Keratinocyte (primary cell): Measurements from ENCODE around the gene WDR91. TPM values are rescaled to one million over a fixed set of nuclear protein-coding genes. Genes with fewer than 3 reads are reported as not detected.

Experiments
- DNase-seq: peaks from one replicate; pipeline ENCODE4 v3.0.0-alpha.2; 2011; ENCODE audit warnings: low read depth, missing footprints, low spot score
- FAIRE-seq: peaks from 2 replicates; lab custom pipeline; 2011; peaks lifted over from hg19 to GRCh38; lab: Jason Lieb, UNC
- H2AFZ ChIP-seq: 2 replicates; pipeline ENCODE4 v1.6.0; 2012; ENCODE audit warnings: low read length, control low read depth, inconsistent platforms; ENCODE audit not compliant: control insufficient read depth
- H3K27ac ChIP-seq: 2 replicates; pipeline ENCODE4 v1.5.1; 2011; ENCODE audit warnings: low read length; ENCODE audit not compliant: control insufficient read depth, insufficient read depth
- H3K27me3 ChIP-seq: 3 replicates; pipeline ENCODE4 v1.6.0; 2011; ENCODE audit warnings: low read length; ENCODE audit not compliant: control insufficient read depth, insufficient read depth; ENCODE audit errors: extremely low read depth
- H3K36me3 ChIP-seq, 2 experiments: 2 replicates in 1 of 2; 3 replicates in 1 of 2; pipeline ENCODE4 v1.5.1; 2011; ENCODE audit warnings: low read length in 2 of 2, mild to moderate bottlenecking in 1 of 2; ENCODE audit not compliant: control insufficient read depth in 2 of 2, insufficient read depth in 2 of 2; ENCODE audit errors: extremely low read depth in 1 of 2
- H3K4me1 ChIP-seq: 3 replicates; pipeline ENCODE4 v1.5.1; 2011; ENCODE audit warnings: low read length; ENCODE audit not compliant: control insufficient read depth, insufficient read depth; ENCODE audit errors: extremely low read depth
- H3K4me2 ChIP-seq: 3 replicates; pipeline ENCODE4 v1.6.0; 2011; ENCODE audit warnings: low read depth, low read length; ENCODE audit not compliant: control insufficient read depth, insufficient read depth; ENCODE audit errors: extremely low read depth
- H3K4me3 ChIP-seq, 3 experiments: fragments of 200-600 bp in 1 of 3; sonication (generic) in 1 of 3; 2 replicates in 2 of 3; 3 replicates in 1 of 3; pipeline ENCODE4 v1.5.1; 2011 to 2016; ENCODE audit warnings: low read length in 3 of 3, mild to moderate bottlenecking in 3 of 3, control low read depth in 2 of 3, inconsistent platforms in 1 of 3, low read depth in 1 of 3, mixed read lengths in 1 of 3, mixed run types in 1 of 3, moderate library complexity in 1 of 3; ENCODE audit not compliant: control insufficient read depth in 2 of 3, insufficient read depth in 2 of 3; ENCODE audit errors: extremely low read depth in 1 of 3
- H3K79me2 ChIP-seq: 2 replicates; pipeline ENCODE4 v1.6.0; 2012; ENCODE audit warnings: low read length; ENCODE audit not compliant: control insufficient read depth, insufficient read depth
- H3K9ac ChIP-seq: 3 replicates; pipeline ENCODE4 v1.6.0; 2011; ENCODE audit warnings: low read length; ENCODE audit not compliant: control insufficient read depth, insufficient read depth; ENCODE audit errors: extremely low read depth
- H3K9me1 ChIP-seq: 3 replicates; pipeline ENCODE4 v1.6.0; 2011; ENCODE audit warnings: low read length; ENCODE audit not compliant: control insufficient read depth, insufficient read depth; ENCODE audit errors: extremely low read depth
- H3K9me3 ChIP-seq: 2 replicates; pipeline ENCODE4 v1.5.1; 2012; ENCODE audit warnings: low read depth, low read length; ENCODE audit not compliant: control insufficient read depth
- H4K20me1 ChIP-seq: 3 replicates; pipeline ENCODE4 v1.6.0; 2011; ENCODE audit warnings: low read length; ENCODE audit not compliant: control insufficient read depth, insufficient read depth; ENCODE audit errors: extremely low read depth
- CTCF ChIP-seq, 3 experiments: IDR thresholded peaks in 1 of 3; conservative IDR thresholded peaks in 1 of 3; optimal IDR thresholded peaks in 1 of 3; 2 replicates in 2 of 3; 3 replicates in 1 of 3; pipeline versions ENCODE3 to v1.5.1; 2011; ENCODE audit warnings: low read length in 3 of 3, mild to moderate bottlenecking in 3 of 3, moderate library complexity in 2 of 3, control low read depth in 1 of 3, inconsistent platforms in 1 of 3; ENCODE audit not compliant: insufficient read depth in 2 of 3; ENCODE audit errors: extremely low read depth in 1 of 3
- EZH2 ChIP-seq: IDR thresholded peaks from one replicate; pipeline ENCODE4 v1.6.1; 2012; ENCODE audit warnings: inconsistent platforms, mild to moderate bottlenecking, low read length, moderate library complexity
- dilution Hi-C: fragments of 300-500 bp; cut with MboI; formaldehyde crosslinking; loops from one replicate; pipeline ENCODE4 v1.7.0; 2020; ENCODE audit warnings: low sequenced_read_pairs; ENCODE audit not compliant: extremely low pct_ligation_motif_present
- polyA plus RNA-seq, 5 experiments: library from polyadenylated mRNA; depleted of rRNA in 3 of 5; stranded (reverse) in 3 of 5; stranded (forward) in 1 of 5; unstranded in 1 of 5; fragments of >200 nt; gene quantifications; 1 replicate in 1 of 5; 2 replicates in 3 of 5; 3 replicates in 1 of 5; pipeline versions ENCODE4 v1.2.1 to v1.2.3, GENCODE V29; 2011 to 2012; ENCODE audit warnings: missing spikeins in 2 of 5, low read depth in 1 of 5, low replicate concordance in 1 of 5

The WDR91 gene
- polyA plus RNA-seq, 1 donor (not counting 4 experiments of a cell fraction or from before 2014, with no cell fraction given) = 22.5 TPM

GRCh38 chr7:135197343-135197742, 14.0 kb downstream of the WDR91 start:
- DNase-seq (no peak), FAIRE-seq (no peak)
- Histone ChIP-seq H3K36me3 (peaks cover 30 to 40% of the 10 kb centered on the region in 2 experiments), H3K27ac (no peak overlapping the region), H2AFZ (no peak overlapping the region), H3K4me2 (no peak overlapping the region), H3K9me1 (peaks cover 2% of the 10 kb centered on the region), H3K9me3 (no peaks in the 10 kb centered on the region), H3K27me3 (no peaks in the 10 kb centered on the region), H3K79me2 (peaks cover 5% of the 10 kb centered on the region), H3K4me3 (no peak overlapping the region), H3K9ac (no peak overlapping the region), H3K4me1 (peaks cover 26% of the 10 kb centered on the region), H4K20me1 (no peaks in the 10 kb centered on the region)
- dilution Hi-C loops = no loop called here
- TF ChIP-seq CTCF (optimal IDR thresholded peaks at IDR 0.05 in 1 of 3, IDR thresholded peaks at IDR 0.05 in 1 of 3, conservative IDR thresholded peaks at IDR 0.05 in 1 of 3; ENCODE audit: extremely low read depth in 1 of 3, insufficient read depth in 2 of 3, low read length in 3 of 3) (no peak), EZH2 (no peak)

- no peak for FAIRE-seq
- Histone ChIP-seq H3K36me3 (peaks cover 31 to 39% of the 10 kb centered on the region in 2 experiments), H3K27ac (no peak overlapping the region), H3K4me2 (no peak overlapping the region), H3K9me3 (no peaks in the 10 kb centered on the region), H3K79me2 (peaks cover 5% of the 10 kb centered on the region), H3K9me1 (peaks cover 2% of the 10 kb centered on the region), H3K4me3 (no peak overlapping the region), H3K27me3 (no peaks in the 10 kb centered on the region), H2AFZ (no peak overlapping the region), H4K20me1 (no peaks in the 10 kb centered on the region), H3K9ac (no peak overlapping the region), H3K4me1 (peaks cover 26% of the 10 kb centered on the region)
- TF ChIP-seq CTCF (optimal IDR thresholded peaks at IDR 0.05 in 1 of 3, IDR thresholded peaks at IDR 0.05 in 1 of 3, conservative IDR thresholded peaks at IDR 0.05 in 1 of 3; ENCODE audit: extremely low read depth in 1 of 3, insufficient read depth in 2 of 3, low read length in 3 of 3) = no peak
- dilution Hi-C loops = no loop called here
- DNase-seq = no peak
These were observed 15.2 kb downstream of the WDR91 start for GRCh38 chr7:135195968-135196629.
